GM12864 (cell line): ENCODE data around the gene SEMG2.

Experiments used
- DNase-seq: peaks from one replicate; pipeline ENCODE4 v3.0.0-alpha.2; 2011; ENCODE audit warnings: low read depth
- H3K4me3 ChIP-seq: 2 replicates; pipeline ENCODE4 v1.5.1; 2011; ENCODE audit warnings: mild to moderate bottlenecking, low read depth, low read length, control low read depth
- CTCF ChIP-seq: IDR thresholded peaks from 2 replicates; pipeline ENCODE4 v1.5.1; 2011; ENCODE audit warnings: low read depth, mild to moderate bottlenecking, moderate library complexity, low read length, control low read depth, inconsistent platforms; ENCODE audit errors: missing control alignments

SEMG2 gene

GRCh38 chr20:45221076-45221475 is at the start of gene SEMG2:
Gene SEMG2, plus strand, starts transcription at chr20:45221373. Its CDS starts 17 bp downstream, at chr20:45221390.
- DNase-seq = no peak
- no peak within 1 kb of the TSS for H3K4me3 ChIP-seq
- TF ChIP-seq CTCF = no peak

DNA sequence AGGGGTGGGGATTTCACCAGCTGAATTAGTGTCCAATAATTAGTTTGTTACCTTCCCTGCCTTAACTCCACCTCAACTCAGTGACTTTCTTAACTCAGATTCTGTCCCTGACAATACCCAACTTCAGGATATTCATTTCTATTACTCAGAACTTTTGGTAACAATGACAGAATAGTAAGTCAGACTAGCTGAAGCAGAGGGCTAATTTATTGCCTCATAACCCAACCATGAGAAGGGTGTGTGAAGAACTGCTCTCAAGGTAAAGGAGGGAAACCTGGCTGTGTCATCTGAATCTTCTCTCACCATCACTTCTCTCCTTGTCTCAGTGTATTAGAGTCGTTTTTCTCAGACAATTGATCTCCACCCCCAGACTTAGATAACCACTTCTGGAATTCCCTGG is 47.7 kb upstream of the SEMG2 start:
- no peak overlapping the region for H3K4me3 ChIP-seq
- TF ChIP-seq CTCF = no peak
- no peak for DNase-seq

DNA sequence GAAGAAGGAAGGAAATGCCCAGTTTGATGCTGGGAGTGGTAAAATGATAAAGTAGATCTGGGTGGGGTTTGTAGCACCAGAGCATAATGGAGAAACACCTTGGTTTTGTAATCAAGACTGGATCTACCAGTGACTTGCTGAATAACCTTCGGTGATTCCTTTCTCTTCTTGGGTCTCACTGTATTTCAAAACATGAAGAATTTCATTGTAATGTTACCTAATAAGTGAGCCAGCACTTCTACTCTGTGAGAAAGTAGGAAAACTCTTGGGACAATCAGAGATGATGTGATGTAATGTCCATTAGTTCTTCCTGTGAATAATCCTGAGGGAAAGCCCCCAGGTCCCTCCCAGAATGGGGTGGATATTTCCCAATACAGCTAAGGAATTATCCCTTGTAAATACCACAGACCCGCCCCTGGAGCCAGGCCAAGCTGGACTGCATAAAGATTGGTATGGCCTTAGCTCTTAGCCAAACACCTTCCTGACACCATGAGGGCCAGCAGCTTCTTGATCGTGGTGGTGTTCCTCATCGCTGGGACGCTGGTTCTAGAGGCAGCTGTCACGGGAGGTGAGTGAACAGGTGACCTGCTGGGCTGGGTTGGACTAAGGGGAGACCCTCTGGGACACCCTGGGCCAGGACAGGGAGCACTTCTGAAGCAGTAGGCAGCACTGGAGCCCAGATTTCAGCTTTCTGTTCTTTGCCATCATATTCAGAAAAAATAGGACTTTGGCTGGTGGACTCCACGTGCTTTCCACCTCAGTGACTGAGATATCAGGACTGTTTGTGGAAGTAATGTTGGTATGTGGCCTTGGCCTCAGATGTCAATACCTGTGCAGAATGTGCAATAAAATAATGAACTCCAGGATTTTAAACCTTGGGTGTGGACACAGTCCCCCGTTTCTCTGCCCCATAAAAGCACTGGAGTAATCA is 46.5 kb upstream of the SEMG2 start, which contains the start of gene PI3:
Gene PI3, plus strand, starts transcription at position 469 of the 931 bp plus-strand sequence. Its CDS starts 21 bp downstream, at position 490.
- no peak within 1 kb of the TSS for H3K4me3 ChIP-seq
- TF ChIP-seq CTCF = no peak
- DNase-seq = no peak

DNA sequence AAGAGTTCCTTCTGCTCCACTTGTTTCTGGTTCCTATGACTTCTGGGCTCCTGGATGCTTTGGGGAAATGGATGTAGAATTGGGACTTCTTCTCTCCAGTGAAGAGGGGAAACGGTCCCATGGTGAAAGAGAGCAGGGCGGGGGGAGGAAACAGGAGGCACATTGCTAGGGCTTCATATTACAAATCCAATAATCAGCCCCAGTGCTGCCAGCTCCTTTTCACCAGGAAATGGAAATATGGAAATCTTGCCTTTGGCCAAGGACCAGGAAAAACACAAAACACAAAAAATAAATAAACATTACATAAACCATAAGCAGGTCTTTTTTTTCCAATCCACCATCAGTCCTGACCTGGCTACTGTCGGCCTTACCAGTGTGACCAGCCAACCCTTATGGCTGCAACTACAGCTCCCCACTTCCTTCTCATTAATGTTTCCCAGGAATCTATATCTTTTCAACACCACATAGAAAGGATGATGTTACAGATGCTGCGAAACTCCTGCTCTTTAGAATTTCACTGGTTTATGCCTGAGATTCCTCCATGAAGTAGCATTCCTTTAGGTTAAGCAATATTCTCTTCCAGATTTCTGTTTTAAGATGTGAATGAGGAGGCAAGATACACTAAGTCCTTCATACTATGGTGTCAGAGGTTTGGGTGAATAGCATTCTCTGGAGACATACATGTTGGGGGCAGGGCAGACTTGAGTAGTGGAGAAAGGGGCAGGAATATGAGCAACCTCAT is 44.5 kb upstream of the SEMG2 start:
- TF ChIP-seq CTCF = no peak
- H3K4me3 ChIP-seq = no peak overlapping the region
- no peak for DNase-seq

DNA sequence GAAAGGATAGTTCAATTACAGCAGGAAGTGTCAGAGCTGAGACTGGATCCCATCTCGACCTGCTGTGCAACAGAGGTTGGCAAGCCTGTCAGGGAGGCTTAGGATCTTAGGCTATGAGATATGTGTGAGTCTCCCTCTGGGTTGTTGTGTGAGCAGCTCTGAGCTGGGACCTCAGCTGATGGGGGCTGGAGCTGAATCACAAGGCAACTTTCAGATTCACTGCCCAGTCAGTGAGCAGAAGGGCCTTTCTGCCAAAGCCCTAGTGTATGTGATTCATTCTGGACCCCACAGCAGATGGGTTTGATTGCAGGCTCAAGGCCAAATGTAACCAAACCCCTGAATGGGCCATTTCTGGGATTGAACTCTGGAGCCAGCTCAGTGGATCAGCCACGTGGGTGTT is 42.0 kb upstream of the SEMG2 start:
- DNase-seq = no peak
- H3K4me3 ChIP-seq = no peak overlapping the region
- no peak for TF ChIP-seq CTCF

DNA sequence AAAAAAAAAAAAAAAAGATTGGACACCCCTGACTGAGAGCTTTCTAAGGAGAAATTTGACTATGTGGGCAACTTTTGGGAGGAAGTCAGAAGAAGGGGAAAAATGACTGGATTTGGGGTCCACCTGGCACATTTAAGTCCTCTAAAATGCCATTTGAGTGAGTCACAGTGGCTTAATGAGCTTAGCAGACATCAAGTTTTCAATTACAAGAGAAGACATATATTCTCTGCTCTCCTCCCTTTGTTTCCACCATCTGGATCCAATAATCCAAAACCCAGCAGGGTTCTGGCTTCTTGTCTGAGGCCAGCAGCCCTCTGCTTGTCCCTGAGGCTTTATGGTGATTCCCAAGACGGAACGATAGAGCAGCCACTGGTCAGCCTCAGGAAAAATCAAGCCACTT is 39.5 kb upstream of the SEMG2 start:
- no peak overlapping the region for H3K4me3 ChIP-seq
- no peak for TF ChIP-seq CTCF
- DNase-seq = no peak
